HepG2 (cell line): ENCODE measurements around the gene SASS6.

Source experiments
- CTCF ChIP-seq: sonication (generic); formaldehyde crosslinking; IDR thresholded peaks from 2 replicates; pipeline ENCODE4 v1.5.0; 2020; ENCODE audit warnings: mild to moderate bottlenecking, missing genetic modification reagents, moderate library complexity
- HIC2 ChIP-seq: sonication (generic); formaldehyde crosslinking; IDR thresholded peaks from 2 replicates; pipeline ENCODE4 v1.9.0; 2022; ENCODE audit warnings: low read depth, missing genetic modification reagents
- JUNB ChIP-seq: sonication (generic); formaldehyde crosslinking; IDR thresholded peaks from 2 replicates; pipeline ENCODE4 v1.8.0; 2022; ENCODE audit warnings: missing genetic modification reagents, mild to moderate bottlenecking, borderline replicate concordance
- KDM1A ChIP-seq: IDR thresholded peaks from 2 replicates; pipeline ENCODE4 v1.6.1; 2016; ENCODE audit warnings: missing compliant biosample characterization
- NBN ChIP-seq: fragments of 450-650 bp; conservative IDR thresholded peaks from 2 replicates; pipeline ENCODE4 v1.6.1; 2017
- POLR2AphosphoS5 ChIP-seq: IDR thresholded peaks from 2 replicates; pipeline ENCODE4 v1.6.1; 2012; ENCODE audit warnings: low read depth, low read length
- RFX5 ChIP-seq: IDR thresholded peaks from 2 replicates; pipeline ENCODE4 v1.6.1; 2011; ENCODE audit warnings: low read depth, low read length, improper control_type of control experiment
- SMARCC2 ChIP-seq: fragments of 450-650 bp; IDR thresholded peaks from 2 replicates; pipeline ENCODE4 v1.6.1; 2017; ENCODE audit warnings: antibody characterized with exemption, mild to moderate bottlenecking
- SRSF1 ChIP-seq: fragments of 200-400 bp; formaldehyde crosslinking; optimal IDR thresholded peaks from 2 replicates; pipeline ENCODE3; 2017; ENCODE audit warnings: mild to moderate bottlenecking, low read depth, low read length, moderate library complexity
- ZBTB44 ChIP-seq: sonication (generic); formaldehyde crosslinking; IDR thresholded peaks from 2 replicates; pipeline ENCODE4 v1.4.0; 2020; ENCODE audit warnings: missing genetic modification reagents
- ZFP1 ChIP-seq: IDR thresholded peaks from 2 replicates; pipeline ENCODE4 v1.6.1; 2016
- ZNF207 ChIP-seq: fragments of 450-650 bp; IDR thresholded peaks from 2 replicates; pipeline ENCODE4 v1.6.1; 2016; ENCODE audit warnings: antibody characterized with exemption, borderline replicate concordance
- ZNF781 ChIP-seq: sonication (generic); formaldehyde crosslinking; IDR thresholded peaks from 2 replicates; pipeline ENCODE4 v1.5.1; 2020; ENCODE audit warnings: borderline replicate concordance, mild to moderate bottlenecking, missing genetic modification reagents; ENCODE audit errors: not compliant biosample characterization
- ZNF788 ChIP-seq: sonication (generic); formaldehyde crosslinking; IDR thresholded peaks from 2 replicates; pipeline ENCODE4 v1.5.0; 2020; ENCODE audit warnings: mild to moderate bottlenecking, missing genetic modification reagents, borderline replicate concordance

GRCh38 chr1:100146958-100147357 lies 14.2 kb upstream of the SASS6 start:
- TF ChIP-seq KDM1A (no peak), CTCF (no peak), JUNB (CRISPR knock-in tag) (no peak), ZFP1 (CRISPR knock-in tag) (no peak), HIC2 (CRISPR knock-in tag) (no peak), ZNF788 (CRISPR knock-in tag) (no peak), NBN (no peak), POLR2AphosphoS5 (no peak), SMARCC2 (no peak), ZNF207 (no peak), RFX5 (no peak), SRSF1 (no peak), ZNF781 (CRISPR knock-in tag) (no peak), ZBTB44 (CRISPR knock-in tag) (no peak)
